ENCODE results near the gene RUVBL2.

DNA sequence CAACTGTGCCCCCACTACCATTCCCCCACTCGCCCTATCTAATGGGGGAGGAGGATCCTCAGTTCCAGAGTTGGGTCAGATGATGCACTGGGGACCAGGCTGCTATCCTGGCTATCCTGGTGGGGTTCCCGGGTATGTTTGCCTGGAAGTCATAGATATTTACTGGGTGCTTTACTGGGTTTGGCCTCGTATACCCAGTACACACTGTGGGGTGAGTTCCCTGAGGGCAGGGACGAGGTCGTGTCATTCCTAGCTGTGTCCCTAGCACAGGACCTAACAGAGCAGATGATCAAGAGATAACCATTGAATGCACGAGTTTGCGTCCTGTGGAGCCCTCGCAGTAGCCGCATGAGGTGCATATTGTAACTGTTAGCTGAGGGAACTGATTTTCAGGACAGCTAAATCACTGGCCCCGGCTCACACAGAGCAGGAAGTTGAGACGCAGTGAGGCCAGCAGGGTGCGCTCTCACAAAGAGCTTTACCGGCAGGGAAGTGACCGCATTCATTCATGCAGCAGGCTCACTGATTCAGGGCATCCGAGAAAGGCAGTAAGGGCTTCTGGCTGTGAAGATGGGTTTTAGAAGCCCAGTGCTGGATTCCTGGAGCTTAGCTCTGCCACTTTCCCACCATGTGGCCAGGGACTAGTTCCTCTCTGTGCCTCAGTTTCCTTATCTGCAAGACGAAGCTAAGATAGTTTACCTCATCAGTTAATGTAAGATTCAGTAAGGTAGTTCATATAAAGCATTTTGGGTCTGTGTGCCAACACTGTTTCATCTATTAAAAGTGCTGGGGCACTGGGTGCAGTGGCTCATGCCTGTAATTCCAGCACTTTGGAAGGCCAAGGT lies 6.0 kb downstream of the RUVBL2 start:
- TF ChIP-seq, protein P1, sequence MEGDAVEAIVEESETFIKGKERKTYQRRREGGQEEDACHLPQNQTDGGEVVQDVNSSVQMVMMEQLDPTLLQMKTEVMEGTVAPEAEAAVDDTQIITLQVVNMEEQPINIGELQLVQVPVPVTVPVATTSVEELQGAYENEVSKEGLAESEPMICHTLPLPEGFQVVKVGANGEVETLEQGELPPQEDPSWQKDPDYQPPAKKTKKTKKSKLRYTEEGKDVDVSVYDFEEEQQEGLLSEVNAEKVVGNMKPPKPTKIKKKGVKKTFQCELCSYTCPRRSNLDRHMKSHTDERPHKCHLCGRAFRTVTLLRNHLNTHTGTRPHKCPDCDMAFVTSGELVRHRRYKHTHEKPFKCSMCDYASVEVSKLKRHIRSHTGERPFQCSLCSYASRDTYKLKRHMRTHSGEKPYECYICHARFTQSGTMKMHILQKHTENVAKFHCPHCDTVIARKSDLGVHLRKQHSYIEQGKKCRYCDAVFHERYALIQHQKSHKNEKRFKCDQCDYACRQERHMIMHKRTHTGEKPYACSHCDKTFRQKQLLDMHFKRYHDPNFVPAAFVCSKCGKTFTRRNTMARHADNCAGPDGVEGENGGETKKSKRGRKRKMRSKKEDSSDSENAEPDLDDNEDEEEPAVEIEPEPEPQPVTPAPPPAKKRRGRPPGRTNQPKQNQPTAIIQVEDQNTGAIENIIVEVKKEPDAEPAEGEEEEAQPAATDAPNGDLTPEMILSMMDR (IDR thresholded peaks at IDR 0.05), result peak; percentile 87
- TF ChIP-seq ZFX (IDR thresholded peaks at IDR 0.05; ENCODE audit: borderline replicate concordance), result no peak
